Stimulated activated CD8-positive, alpha-beta memory T cell treated with anti-CD3 and anti-CD28 coated beads, Interleukin-12 subunit alpha, Interleukin-12 subunit beta, amount 100 ng/mL, for 1 hour (primary cell): ENCODE results near the gene RRM2.
A peak's percentile ranks its signal among the peaks of the same experiment; 100 is the strongest.

Experiments used
- DNase-seq: peaks from one replicate; pipeline ENCODE4 v3.0.0-alpha.2; 2020; ENCODE audit warnings: low read depth

The RRM2 gene

GRCh38 chr2:10122500-10123280 is at the start of gene RRM2:
Gene RRM2, plus strand, starts transcription at chr2:10122739. Its CDS starts 60 bp downstream, at chr2:10122799.
- DNase-seq = peak; percentile 79

GRCh38 chr2:10073706-10074105 is 48.8 kb upstream of the RRM2 start:
- DNase-seq = no peak

- DNase-seq = no peak
Observed at GRCh38 chr2:10075101-10075500, 47.4 kb upstream of the RRM2 start.

- no peak for DNase-seq
Observed at GRCh38 chr2:10075571-10076209, 46.8 kb upstream of the RRM2 start.

GRCh38 chr2:10076511-10076910 is 46.0 kb upstream of the RRM2 start:
- DNase-seq = no peak

- no peak for DNase-seq
Observed at GRCh38 chr2:10076988-10077527, 45.5 kb upstream of the RRM2 start.

GRCh38 chr2:10078001-10078400 is 44.5 kb upstream of the RRM2 start:
- DNase-seq = no peak

GRCh38 chr2:10078704-10079265 is 43.8 kb upstream of the RRM2 start:
- DNase-seq = no peak

GRCh38 chr2:10079266-10079869 is 43.2 kb upstream of the RRM2 start:
- no peak for DNase-seq

GRCh38 chr2:10079870-10080535 is 42.5 kb upstream of the RRM2 start, which contains the start of gene CYS1:
Gene CYS1, minus strand, starts transcription at chr2:10080411. Its CDS starts 188 bp downstream, at chr2:10080223.
- no peak for DNase-seq

GRCh38 chr2:10080536-10081304 is 41.8 kb upstream of the RRM2 start:
- DNase-seq = no peak

- DNase-seq = no peak
Observed at GRCh38 chr2:10083046-10083445, 39.5 kb upstream of the RRM2 start.

- no peak for DNase-seq
Observed at GRCh38 chr2:10083692-10084211, 38.8 kb upstream of the RRM2 start.

GRCh38 chr2:10084223-10084865 is 38.2 kb upstream of the RRM2 start:
- DNase-seq = no peak

- no peak for DNase-seq
Observed at GRCh38 chr2:10085043-10085667, 37.4 kb upstream of the RRM2 start.

- no peak for DNase-seq
Observed at GRCh38 chr2:10085668-10086059, 36.9 kb upstream of the RRM2 start.

GRCh38 chr2:10086950-10087349 is 35.6 kb upstream of the RRM2 start:
- no peak for DNase-seq

GRCh38 chr2:10087360-10087759 is 35.2 kb upstream of the RRM2 start:
- DNase-seq = no peak

GRCh38 chr2:10089565-10090190 is 32.9 kb upstream of the RRM2 start:
- DNase-seq = no peak
